ENCODE data around the gene MBNL1.

DNA sequence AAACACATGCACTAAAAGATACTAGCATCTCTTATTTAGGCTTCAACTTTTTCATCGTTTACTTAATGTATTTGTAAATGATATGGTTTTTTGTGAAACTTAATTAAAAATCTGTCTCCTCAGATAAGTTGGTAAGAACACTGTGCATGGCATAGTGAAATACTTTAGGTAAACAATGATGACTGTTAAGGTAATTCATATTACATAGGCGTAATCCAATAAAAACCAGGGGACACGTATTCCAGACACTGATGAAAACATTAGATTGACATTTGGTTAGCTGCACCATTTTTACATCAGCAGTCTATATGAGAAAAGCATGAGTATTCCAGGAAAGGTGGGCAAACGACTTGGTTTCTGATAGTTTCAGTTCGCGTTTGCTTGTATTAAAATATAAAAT, 170.0 kb downstream of the MBNL1 start:
- TF ChIP-seq, protein P1, sequence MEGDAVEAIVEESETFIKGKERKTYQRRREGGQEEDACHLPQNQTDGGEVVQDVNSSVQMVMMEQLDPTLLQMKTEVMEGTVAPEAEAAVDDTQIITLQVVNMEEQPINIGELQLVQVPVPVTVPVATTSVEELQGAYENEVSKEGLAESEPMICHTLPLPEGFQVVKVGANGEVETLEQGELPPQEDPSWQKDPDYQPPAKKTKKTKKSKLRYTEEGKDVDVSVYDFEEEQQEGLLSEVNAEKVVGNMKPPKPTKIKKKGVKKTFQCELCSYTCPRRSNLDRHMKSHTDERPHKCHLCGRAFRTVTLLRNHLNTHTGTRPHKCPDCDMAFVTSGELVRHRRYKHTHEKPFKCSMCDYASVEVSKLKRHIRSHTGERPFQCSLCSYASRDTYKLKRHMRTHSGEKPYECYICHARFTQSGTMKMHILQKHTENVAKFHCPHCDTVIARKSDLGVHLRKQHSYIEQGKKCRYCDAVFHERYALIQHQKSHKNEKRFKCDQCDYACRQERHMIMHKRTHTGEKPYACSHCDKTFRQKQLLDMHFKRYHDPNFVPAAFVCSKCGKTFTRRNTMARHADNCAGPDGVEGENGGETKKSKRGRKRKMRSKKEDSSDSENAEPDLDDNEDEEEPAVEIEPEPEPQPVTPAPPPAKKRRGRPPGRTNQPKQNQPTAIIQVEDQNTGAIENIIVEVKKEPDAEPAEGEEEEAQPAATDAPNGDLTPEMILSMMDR (conservative IDR thresholded peaks at IDR 0.05 in 1 of 2, IDR thresholded peaks at IDR 0.05 in 1 of 2; ENCODE audit: extremely low read depth in 1 of 2, insufficient read depth in 1 of 2, low read depth in 1 of 2, low read length in 2 of 2), result no peak
- no peak for TF ChIP-seq EZH2 (IDR thresholded peaks at IDR 0.05; ENCODE audit: borderline replicate concordance, low read length)

All from mammary epithelial cell (primary cell).